Liver (tissue), 9 donors: ENCODE results near the gene MYOM3. TPM values are rescaled to one million over a fixed set of nuclear protein-coding genes. Genes with fewer than 3 reads are reported as not detected.

ENCODE experiments used
- DNase-seq: peaks from one replicate; pipeline ENCODE4 v3.0.0-alpha.2; 2017; ENCODE audit warnings: low spot score
- H3K27ac ChIP-seq, 2 donors: one replicate each; pipeline ENCODE4 v1.7.0; 2013; ENCODE audit warnings: inconsistent platforms in 2 of 2, low read length in 2 of 2, control low read depth in 1 of 2, low read depth in 1 of 2, mild to moderate bottlenecking in 1 of 2
- H3K27me3 ChIP-seq, 4 donors: one replicate each; pipeline versions ENCODE4 v1.6.1 to v1.7.0; 2013; ENCODE audit warnings: low read length in 3 of 4, inconsistent platforms in 1 of 4, mild to moderate bottlenecking in 1 of 4, moderate library complexity in 1 of 4; ENCODE audit not compliant: control insufficient read depth in 4 of 4, insufficient read depth in 4 of 4
- H3K36me3 ChIP-seq, 4 donors: one replicate each; pipeline versions ENCODE4 v1.6.1 to v1.7.0; 2013; ENCODE audit warnings: low read length in 3 of 4, mild to moderate bottlenecking in 3 of 4, low read depth in 1 of 4, moderate library complexity in 1 of 4; ENCODE audit not compliant: control insufficient read depth in 4 of 4, insufficient read depth in 3 of 4
- H3K4me1 ChIP-seq, 4 donors: one replicate each; pipeline versions ENCODE4 v1.6.1 to v1.7.0; 2013; ENCODE audit warnings: low read length in 3 of 4, mild to moderate bottlenecking in 3 of 4, moderate library complexity in 1 of 4; ENCODE audit not compliant: control insufficient read depth in 4 of 4, insufficient read depth in 4 of 4
- H3K4me3 ChIP-seq, 3 donors: one replicate each; pipeline versions ENCODE4 v1.6.1 to v1.7.0; 2013; ENCODE audit warnings: low read length in 3 of 3, control low read depth in 1 of 3, low read depth in 1 of 3, mild to moderate bottlenecking in 1 of 3
- H3K9ac ChIP-seq, 2 donors: one replicate each; pipeline ENCODE4 v1.7.0; 2013; ENCODE audit warnings: low read length in 2 of 2, mild to moderate bottlenecking in 2 of 2, moderate library complexity in 2 of 2, control low read depth in 1 of 2, low read depth in 1 of 2
- H3K9me3 ChIP-seq, 4 donors: one replicate each; pipeline versions ENCODE4 v1.6.1 to v1.7.0; 2013; ENCODE audit warnings: low read length in 3 of 4; ENCODE audit not compliant: control insufficient read depth in 4 of 4
- ATF3 ChIP-seq: IDR thresholded peaks from 2 replicates; pipeline ENCODE4 v1.6.1; 2016; ENCODE audit warnings: antibody characterized with exemption
- CTCF ChIP-seq: fragments of 150-350 bp; IDR thresholded peaks from 2 replicates; pipeline ENCODE4 v1.5.1; 2017; ENCODE audit warnings: improper control_type of control experiment, low read depth, low read length; ENCODE audit not compliant: missing input control
- EGR1 ChIP-seq, 2 donors: IDR thresholded peaks; 2 replicates each; pipeline ENCODE4 v1.6.1; 2016 to 2018; ENCODE audit warnings: antibody characterized with exemption in 2 of 2, low read depth in 2 of 2
- FOXA1 ChIP-seq: IDR thresholded peaks from 2 replicates; pipeline ENCODE4 v1.6.1; 2016; ENCODE audit warnings: antibody characterized with exemption
- FOXA2 ChIP-seq: IDR thresholded peaks from 2 replicates; pipeline ENCODE4 v1.6.1; 2016; ENCODE audit warnings: antibody characterized with exemption
- GABPA ChIP-seq, 2 donors: IDR thresholded peaks in 1 of 2; conservative IDR thresholded peaks in 1 of 2; 2 replicates each; pipeline ENCODE4 v1.6.1; 2016; ENCODE audit warnings: antibody characterized with exemption in 2 of 2, mild to moderate bottlenecking in 1 of 2, moderate library complexity in 1 of 2
- JUND ChIP-seq, 2 donors: IDR thresholded peaks; 2 replicates each; pipeline ENCODE4 v1.6.1; 2016; ENCODE audit warnings: antibody characterized with exemption in 2 of 2
- MAX ChIP-seq: IDR thresholded peaks from 2 replicates; pipeline ENCODE4 v1.6.1; 2016; ENCODE audit warnings: antibody characterized with exemption
- NR2F2 ChIP-seq: IDR thresholded peaks from 2 replicates; pipeline ENCODE4 v1.6.1; 2016; ENCODE audit warnings: antibody characterized with exemption
- RAD21 ChIP-seq, 2 donors: IDR thresholded peaks; 2 replicates each; pipeline ENCODE4 v1.6.1; 2016; ENCODE audit warnings: antibody characterized with exemption in 2 of 2, mild to moderate bottlenecking in 2 of 2
- REST ChIP-seq: IDR thresholded peaks from 2 replicates; pipeline ENCODE4 v1.6.1; 2016; ENCODE audit warnings: antibody characterized with exemption, mild to moderate bottlenecking
- RXRA ChIP-seq, 2 donors: IDR thresholded peaks; 2 replicates each; pipeline ENCODE4 v1.6.1; 2017 to 2018; ENCODE audit warnings: antibody characterized with exemption in 2 of 2, mild to moderate bottlenecking in 1 of 2
- SP1 ChIP-seq: IDR thresholded peaks from 2 replicates; pipeline ENCODE4 v1.6.1; 2018; ENCODE audit warnings: antibody characterized with exemption, mild to moderate bottlenecking
- TAF1 ChIP-seq: conservative IDR thresholded peaks from 2 replicates; pipeline ENCODE4 v1.6.1; 2016; ENCODE audit warnings: antibody characterized with exemption, mild to moderate bottlenecking
- YY1 ChIP-seq: IDR thresholded peaks from 2 replicates; pipeline ENCODE4 v1.6.1; 2016; ENCODE audit warnings: antibody characterized with exemption, mild to moderate bottlenecking
- ZBTB33 ChIP-seq: IDR thresholded peaks from 2 replicates; pipeline ENCODE4 v1.6.1; 2016; ENCODE audit warnings: antibody characterized with exemption
- WGBS: extraction: QIAGEN DNeasy Blood & Tissue Kit; methylation state at CpG from one replicate; pipeline ENCODE4 v1.1.7; 2013; 5-methylcytosine and 5-hydroxymethylcytosine counted together
- polyA plus RNA-seq, 2 donors: library from polyadenylated mRNA; stranded (reverse) in 1 of 2; unstranded in 1 of 2; fragments of 200-250 nt in 1 of 2; fragments of >200 nt in 1 of 2; fragmentation: Nextera tagmentation in 1 of 2; extraction: Ambion mirVana in 1 of 2; gene quantifications; one replicate each; pipeline versions ENCODE4 v1.2.1 to v1.2.3, GENCODE V29; 2013 to 2015
- total RNA-seq, 2 donors: library from RNA; depleted of rRNA; stranded (reverse); fragments of >200 nt; gene quantifications; one replicate each; pipeline ENCODE4 v1.2.3, GENCODE V29; 2014
- donor health status: healthy.
- donor health status: healthy.
- donor health status: healthy.
- donor health status: healthy.
- donor health status: healthy.

Gene MYOM3
- total and polyA plus RNA-seq, 4 donors, result 0.01 to 0.17 (median 0.05) TPM; not detected in 1

DNA sequence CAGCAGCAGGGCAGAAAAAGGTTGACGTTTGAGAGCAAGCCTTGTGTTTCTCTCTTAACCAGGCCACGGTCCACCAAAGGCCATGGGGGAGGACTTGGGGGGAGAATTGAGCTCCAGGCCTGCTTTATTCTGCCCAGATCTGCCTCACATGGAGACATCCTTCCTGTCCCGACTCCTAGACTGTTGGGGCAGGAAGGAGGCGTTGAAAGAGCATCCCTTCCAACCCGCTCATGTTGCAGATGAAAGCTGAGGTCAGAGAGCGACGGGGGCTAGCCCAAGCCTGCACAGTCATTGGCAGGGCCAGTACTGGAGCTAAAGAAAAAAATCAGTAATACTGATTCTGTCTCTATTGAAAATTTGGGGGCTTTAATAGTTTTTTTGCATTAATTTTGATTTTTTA lies 46.6 kb downstream of the MYOM3 start:
- Histone ChIP-seq H3K9ac (no peak overlapping the region), H3K27me3 (no peaks in the 10 kb centered on the region), H3K36me3 (no peaks in the 10 kb centered on the region), H3K4me1 (no peaks in the 10 kb centered on the region), H3K4me3 (no peak overlapping the region), H3K27ac (no peak overlapping the region), H3K9me3 (peaks cover 0 to 2% (median 0%) of the 10 kb centered on the region in 4 donors)
- TF ChIP-seq REST, result no peak
- no peak for DNase-seq
- WGBS, result 81% methylated on average over 7 of the region's 7 CpGs

- H3K36me3 ChIP-seq, result no peaks in the 10 kb centered on the region
- 80% methylated on average over 2 of the region's 2 CpGs for WGBS
- peaks cover 0 to 2% (median 0%) of the 10 kb centered on the region in 4 donors for H3K9me3 ChIP-seq
- no peak overlapping the region for H3K4me3 ChIP-seq
- H3K27ac ChIP-seq, result no peak overlapping the region
- H3K9ac ChIP-seq, result no peak overlapping the region
- TF ChIP-seq JUND (IDR thresholded peaks at IDR 0.05) (no peak), NR2F2 (no peak), CTCF (no peak), TAF1 (no peak), GABPA (IDR thresholded peaks at IDR 0.05 in 1 of 2, conservative IDR thresholded peaks at IDR 0.05 in 1 of 2) (no peak), RAD21 (IDR thresholded peaks at IDR 0.05) (no peak), YY1 (no peak), ATF3 (no peak), MAX (no peak), SP1 (no peak), EGR1 (IDR thresholded peaks at IDR 0.05; ENCODE audit: low read depth in 2 of 2) (no peak), FOXA2 (no peak)
- no peak for DNase-seq
- no peaks in the 10 kb centered on the region for H3K27me3 ChIP-seq
- no peaks in the 10 kb centered on the region for H3K4me1 ChIP-seq
These were observed 49.7 kb downstream of the MYOM3 start for GRCh38 chr1:24062221-24062620.

DNA sequence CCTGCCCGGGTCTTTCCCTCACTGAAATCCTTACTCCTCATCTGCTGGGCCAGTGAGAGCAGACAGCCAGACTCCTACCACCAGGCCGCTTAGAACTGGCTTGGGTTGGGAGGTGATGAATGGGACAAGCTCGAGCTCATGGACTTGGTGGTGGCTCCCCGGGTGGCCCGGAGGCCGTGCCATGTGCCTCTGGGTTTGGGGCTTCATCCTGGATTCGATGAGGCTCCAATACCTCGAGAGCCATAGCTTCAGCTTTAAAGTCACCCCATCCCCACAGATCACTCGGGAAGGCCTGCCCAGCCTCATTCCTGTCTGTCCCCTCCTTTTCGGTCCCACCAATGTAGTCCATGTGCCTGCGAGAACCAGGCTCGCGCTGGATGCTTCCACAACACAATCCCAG lies 51.5 kb downstream of the MYOM3 start:
- Histone ChIP-seq H3K9ac (no peak overlapping the region), H3K36me3 (no peaks in the 10 kb centered on the region), H3K27me3 (no peaks in the 10 kb centered on the region), H3K27ac (no peak overlapping the region), H3K4me1 (no peaks in the 10 kb centered on the region), H3K9me3 (peaks cover 0 to 2% (median 0%) of the 10 kb centered on the region in 4 donors), H3K4me3 (no peak overlapping the region)
- 91% methylated on average over 13 of the region's 13 CpGs for WGBS
- DNase-seq, result no peak
- TF ChIP-seq CTCF (no peak), FOXA1 (no peak), SP1 (no peak), EGR1 (IDR thresholded peaks at IDR 0.05; ENCODE audit: low read depth in 2 of 2) (no peak), JUND (IDR thresholded peaks at IDR 0.05) (no peak), ZBTB33 (no peak), MAX (no peak), ATF3 (no peak), RXRA (IDR thresholded peaks at IDR 0.05) (no peak), TAF1 (no peak)
